SK-N-SH (cell line): ENCODE measurements around the gene PRKCA.

ENCODE experiments used
- EP300 ChIP-seq, 2 experiments: IDR thresholded peaks; 2 replicates each; pipeline versions ENCODE4 v1.4.0 to v1.6.1; 2012; ENCODE audit warnings: borderline replicate concordance in 1 of 2, low read depth in 1 of 2, low read length in 1 of 2
- FOXM1 ChIP-seq: IDR thresholded peaks from 2 replicates; pipeline ENCODE4 v1.4.0; 2012; ENCODE audit warnings: low read depth, mild to moderate bottlenecking

- TF ChIP-seq EP300 (IDR thresholded peaks at IDR 0.05; ENCODE audit: borderline replicate concordance in 1 of 2, low read depth in 1 of 2, low read length in 1 of 2) (no peak), FOXM1 (no peak)
Observed at GRCh38 chr17:66833201-66833600, 530.8 kb downstream of the PRKCA start.
